Measurements from ENCODE around the gene SLC15A1.
"Not testable (repeated sequence)": the region's sequence is repeated elsewhere in the genome, so short reads cannot be mapped to it uniquely, and the experiment has no call there.

SLC15A1 gene

GRCh38 chr13:98755729-98756128 is 3.3 kb upstream of the SLC15A1 start:
- DNase-seq (ENCODE audit: extremely low spot score, insufficient read length, low read depth): no peak
- FAIRE-seq: no peak

DNA sequence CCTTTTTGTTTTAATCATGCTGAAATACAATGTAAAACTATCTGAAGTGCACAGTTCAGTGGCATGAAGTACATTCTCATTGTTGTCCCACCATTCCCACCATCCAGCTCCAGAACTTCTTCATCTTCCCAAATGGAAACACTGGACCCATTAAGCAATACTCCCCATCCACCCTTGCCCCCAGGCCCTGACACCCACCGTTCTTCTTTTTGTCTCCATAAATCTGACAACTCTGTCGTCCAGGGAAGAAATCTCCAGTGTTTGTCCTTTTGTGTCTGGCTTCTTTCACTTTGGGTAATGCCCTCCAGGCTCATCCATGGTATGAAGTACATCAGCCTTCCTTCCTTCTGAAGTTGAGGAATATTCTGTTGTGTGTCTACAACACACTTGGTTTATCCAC is 2.6 kb upstream of the SLC15A1 start:
- DNase-seq (ENCODE audit: extremely low spot score, insufficient read length, low read depth) (no peak), FAIRE-seq (no peak)

DNA sequence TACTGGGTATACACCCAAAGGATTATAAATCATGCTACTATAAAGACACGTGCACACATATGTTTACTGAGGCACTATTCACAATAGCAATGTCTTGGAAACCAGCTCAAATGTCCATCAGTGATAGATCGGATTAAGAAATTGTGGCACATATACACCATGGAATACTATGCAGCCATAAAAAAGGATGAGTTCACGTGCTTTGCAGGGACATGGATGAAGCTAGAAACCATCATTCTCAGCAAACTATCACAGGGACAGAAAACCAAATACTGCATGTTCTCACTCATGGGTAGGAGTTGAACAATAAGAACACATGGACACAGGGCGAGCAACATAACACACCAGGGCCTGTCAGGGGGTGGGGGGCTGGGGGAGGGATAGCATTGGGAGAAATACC is 2.0 kb upstream of the SLC15A1 start:
- DNase-seq (ENCODE audit: extremely low spot score, insufficient read length, low read depth); FAIRE-seq: not testable (repeated sequence)

GRCh38 chr13:98751861-98752466 is 508 bp downstream of the SLC15A1 start:
- FAIRE-seq (no peak), DNase-seq (ENCODE audit: extremely low spot score, insufficient read length, low read depth) (no peak)

DNA sequence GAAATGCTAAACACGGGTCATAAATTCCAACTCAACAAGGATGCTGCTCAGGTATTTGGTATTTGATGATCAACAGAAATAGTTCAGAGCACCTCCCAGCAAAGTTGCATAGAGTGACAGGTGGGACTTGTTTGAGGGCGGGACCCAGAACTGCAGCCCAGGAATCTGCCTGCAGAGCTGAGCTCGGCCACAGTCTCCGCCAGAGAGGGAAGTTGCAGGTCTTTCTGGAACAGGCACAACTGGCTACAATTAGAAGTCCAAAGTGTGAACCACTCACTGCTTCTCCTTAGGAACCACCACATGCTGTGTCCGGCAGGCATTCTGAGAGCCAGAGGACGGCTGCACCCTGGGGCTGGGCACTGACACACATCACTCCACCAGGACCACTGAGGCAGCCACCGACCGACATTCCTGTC is 1.1 kb downstream of the SLC15A1 start:
- no peak for FAIRE-seq
- no peak for DNase-seq (ENCODE audit: extremely low spot score, insufficient read length, low read depth)

GRCh38 chr13:98749501-98749900 is 3.0 kb downstream of the SLC15A1 start:
- FAIRE-seq (no peak), DNase-seq (ENCODE audit: extremely low spot score, insufficient read length, low read depth) (no peak)

GRCh38 chr13:98746968-98747367 is 5.5 kb downstream of the SLC15A1 start:
- DNase-seq (ENCODE audit: extremely low spot score, insufficient read length, low read depth) (no peak), FAIRE-seq (no peak)

DNA sequence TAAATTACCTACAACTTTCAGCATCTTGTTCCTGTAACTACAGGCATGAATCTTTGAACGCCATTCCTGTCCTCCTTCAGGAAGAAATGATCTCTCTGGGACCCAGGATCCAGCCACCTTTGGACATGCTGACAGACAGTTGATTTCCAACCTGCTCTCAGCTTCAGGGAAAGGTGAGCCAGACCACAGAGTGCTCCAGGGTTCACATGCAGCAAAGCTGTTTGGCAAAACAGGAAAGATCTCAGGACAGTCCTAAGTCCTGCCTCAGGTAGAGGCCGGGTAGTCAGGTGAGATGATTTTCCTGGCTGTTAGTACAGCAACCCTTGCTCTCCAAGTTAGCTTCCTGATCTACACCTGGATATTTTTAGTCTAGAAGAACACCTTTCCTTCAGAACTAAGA is 9.1 kb downstream of the SLC15A1 start:
- no peak for DNase-seq (ENCODE audit: extremely low spot score, insufficient read length, low read depth)
- FAIRE-seq: no peak

DNA sequence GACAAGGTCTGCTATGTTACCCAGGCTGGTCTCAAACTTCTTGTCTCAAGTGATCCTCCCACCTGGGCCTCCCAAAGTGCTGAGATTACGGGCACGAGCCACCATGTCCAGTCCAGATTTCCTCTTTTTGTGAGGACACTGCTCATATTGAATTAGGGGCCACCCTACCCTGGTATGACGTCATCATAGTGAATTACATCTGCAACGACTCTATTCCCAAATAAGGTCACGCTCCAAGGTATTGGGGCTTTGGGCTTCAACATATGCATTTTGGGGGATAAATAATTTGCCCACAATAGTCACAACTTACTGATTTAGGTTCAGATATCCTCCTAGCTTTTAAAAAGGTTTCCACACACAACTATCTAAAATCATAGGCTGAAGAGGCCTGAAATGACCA is 9.5 kb downstream of the SLC15A1 start:
- DNase-seq (ENCODE audit: extremely low spot score, insufficient read length, low read depth) (no peak), FAIRE-seq (no peak)

DNA sequence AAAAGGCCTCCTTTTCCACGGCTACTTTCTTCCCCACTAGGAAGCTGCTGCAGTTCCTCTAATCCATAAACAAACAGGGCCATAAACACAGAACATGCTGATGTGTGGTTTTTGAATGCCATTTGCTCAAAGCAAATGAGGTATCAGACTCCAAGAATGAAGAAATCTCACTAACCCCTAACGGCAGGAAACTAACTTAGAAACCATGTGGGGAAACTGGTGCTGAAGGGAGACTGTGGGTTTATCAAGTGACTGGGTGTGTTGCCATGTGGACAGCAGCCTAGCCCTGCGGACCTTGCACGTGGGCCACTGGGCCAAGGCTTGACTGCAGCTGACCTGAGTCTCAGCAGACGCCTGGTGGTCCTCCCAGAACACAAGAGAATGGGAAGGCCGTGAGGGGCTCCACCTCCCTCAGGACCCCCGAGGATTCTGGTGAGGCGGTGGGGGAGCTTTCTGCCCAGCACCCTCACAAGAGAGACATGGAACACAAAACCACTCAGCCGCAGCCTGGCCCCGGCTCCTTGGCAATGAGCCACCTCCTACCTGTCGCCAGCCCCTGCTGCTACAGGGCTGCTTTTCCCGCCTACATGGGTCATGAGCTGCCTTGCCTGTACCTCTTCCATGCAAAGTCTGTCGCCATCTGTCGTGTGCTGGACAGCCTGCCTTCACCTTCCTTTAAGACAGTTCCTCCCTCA is 10.6 kb downstream of the SLC15A1 start:
- FAIRE-seq (no peak), DNase-seq (ENCODE audit: extremely low spot score, insufficient read length, low read depth) (no peak)

DNA sequence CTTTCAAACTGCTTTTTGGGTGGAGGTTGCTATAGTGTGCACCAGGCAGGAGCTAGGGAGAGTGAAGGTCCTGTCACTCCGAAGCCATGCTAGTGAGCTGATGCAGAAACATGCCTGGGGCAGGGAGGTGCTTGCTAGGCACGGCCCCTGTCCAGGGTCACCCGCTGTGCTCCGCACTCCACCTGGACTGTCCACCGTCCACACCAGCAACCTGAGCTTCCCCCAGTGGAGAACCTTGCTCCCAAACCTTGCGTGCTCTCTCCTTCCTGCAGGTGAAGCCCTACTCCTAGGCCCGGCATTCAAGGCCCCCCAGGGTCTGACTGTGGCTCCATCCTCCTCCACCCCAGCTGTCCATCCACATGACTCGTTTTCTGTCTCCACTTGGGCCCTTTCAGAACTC is 12.3 kb downstream of the SLC15A1 start:
- no peak for DNase-seq (ENCODE audit: extremely low spot score, insufficient read length, low read depth)
- FAIRE-seq: no peak

DNA sequence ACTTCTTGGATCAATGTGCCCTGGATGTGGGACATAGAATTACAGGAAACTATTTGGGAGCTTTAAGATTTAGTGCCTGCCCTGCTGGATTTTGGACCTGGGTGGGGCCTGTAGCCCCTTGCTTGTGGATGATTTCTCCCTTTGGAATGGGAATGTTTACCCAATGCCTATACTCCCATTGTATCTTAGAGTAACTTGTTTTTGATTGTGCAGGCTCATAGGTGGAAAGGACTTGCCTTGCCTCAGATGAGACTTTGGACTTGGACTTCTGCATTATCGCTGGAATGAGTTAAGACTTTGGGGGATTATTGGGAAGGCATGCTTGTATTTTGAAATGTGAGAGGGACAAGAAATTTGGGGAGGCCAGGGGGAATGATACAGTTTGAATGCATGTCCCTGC is 13.5 kb downstream of the SLC15A1 start:
- DNase-seq (ENCODE audit: extremely low spot score, insufficient read length, low read depth) (no peak), FAIRE-seq (no peak)

- no peak for FAIRE-seq
- no peak for DNase-seq (ENCODE audit: extremely low spot score, insufficient read length, low read depth)
Measured at GRCh38 chr13:98738213-98738612, 14.3 kb downstream of the SLC15A1 start.

DNA sequence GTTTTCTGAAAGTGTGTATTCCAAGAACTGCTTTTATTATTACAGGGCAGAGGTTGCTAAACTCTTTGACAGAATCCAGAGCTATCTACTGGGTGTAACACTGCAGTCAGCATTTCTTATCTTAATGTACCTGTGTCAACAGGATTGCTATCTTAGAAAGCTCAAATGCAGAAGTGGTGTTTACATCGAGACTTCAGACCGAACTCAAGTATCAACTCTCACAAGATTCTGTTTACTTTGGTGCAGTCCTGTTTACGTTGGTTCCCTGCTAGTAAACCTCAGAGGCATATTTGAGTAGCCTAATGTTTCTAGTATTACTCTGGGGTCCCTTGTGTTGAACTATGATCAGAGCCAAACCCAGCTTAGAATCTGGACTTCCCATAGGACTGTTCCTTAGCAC is 20.5 kb downstream of the SLC15A1 start:
- FAIRE-seq (no peak), DNase-seq (ENCODE audit: extremely low spot score, insufficient read length, low read depth) (no peak)

DNA sequence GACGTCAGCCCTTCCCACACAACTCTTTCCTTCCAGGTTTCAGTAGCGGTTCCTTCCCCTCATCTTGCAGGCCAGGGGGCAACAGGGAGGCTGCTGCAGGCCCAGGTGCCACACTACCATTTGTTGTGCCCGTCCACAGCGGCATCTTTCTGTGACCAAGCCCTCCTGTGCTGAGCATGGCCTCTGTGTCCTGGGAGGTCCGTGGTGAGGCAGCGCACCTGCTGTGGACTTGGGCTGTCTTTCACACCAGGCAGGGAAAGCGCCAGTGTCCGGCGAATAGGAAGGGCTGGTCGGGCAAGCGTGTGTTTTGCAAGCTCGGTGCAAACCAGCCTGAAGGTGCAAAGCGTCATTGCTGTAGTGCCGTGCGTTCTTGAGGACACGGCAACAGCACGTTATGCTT is 21.4 kb downstream of the SLC15A1 start:
- DNase-seq (ENCODE audit: extremely low spot score, insufficient read length, low read depth): no peak
- FAIRE-seq: no peak

GRCh38 chr13:98730441-98730840 is 22.0 kb downstream of the SLC15A1 start:
- no peak for FAIRE-seq
- DNase-seq (ENCODE audit: extremely low spot score, insufficient read length, low read depth): no peak

GRCh38 chr13:98729658-98730057 is 22.8 kb downstream of the SLC15A1 start:
- DNase-seq (ENCODE audit: extremely low spot score, insufficient read length, low read depth): no peak
- no peak for FAIRE-seq

- FAIRE-seq (no peak), DNase-seq (ENCODE audit: extremely low spot score, insufficient read length, low read depth) (no peak)
Measured at GRCh38 chr13:98722958-98723357, 29.5 kb downstream of the SLC15A1 start.

- FAIRE-seq (no peak), DNase-seq (ENCODE audit: extremely low spot score, insufficient read length, low read depth) (no peak)
Measured at GRCh38 chr13:98721825-98722510, 30.5 kb downstream of the SLC15A1 start.

DNA sequence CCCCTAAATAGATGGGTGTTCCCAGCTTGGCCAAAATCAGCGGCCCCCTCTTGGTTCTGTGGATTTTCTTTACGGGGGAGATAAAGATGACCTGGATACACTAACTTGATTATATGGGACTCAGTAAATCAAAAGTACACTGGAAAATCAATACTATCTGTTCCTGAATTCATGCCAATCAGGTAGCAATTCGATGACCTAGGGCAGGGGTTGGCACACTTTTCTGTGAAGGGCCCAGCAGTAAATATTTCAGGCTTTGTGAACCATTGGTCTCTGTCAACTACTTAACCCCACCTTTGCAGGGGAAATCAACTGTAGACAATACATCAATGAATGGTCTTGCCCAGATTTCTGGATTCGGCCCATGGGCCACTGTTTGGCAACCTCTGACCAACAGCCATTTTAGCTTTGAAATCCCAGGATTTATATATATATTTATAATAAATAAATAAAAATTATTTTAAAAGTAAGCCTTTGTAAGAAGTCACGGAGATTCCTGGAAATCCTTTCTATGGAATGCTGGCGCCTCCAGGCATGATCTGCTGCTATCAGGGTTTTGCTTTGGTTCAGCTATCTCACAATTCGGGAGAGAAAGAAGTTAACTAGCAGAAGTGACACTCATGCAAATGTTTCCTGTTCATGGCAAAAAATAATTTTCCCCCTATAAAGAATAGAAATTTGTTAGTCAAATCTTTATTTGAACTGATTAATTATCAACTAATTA is 32.8 kb downstream of the SLC15A1 start:
- FAIRE-seq (no peak), DNase-seq (ENCODE audit: extremely low spot score, insufficient read length, low read depth) (no peak)

GRCh38 chr13:98717891-98718290 is 34.6 kb downstream of the SLC15A1 start:
- FAIRE-seq: no peak
- DNase-seq (ENCODE audit: extremely low spot score, insufficient read length, low read depth): no peak
